C4-2B (cell line): ENCODE results near the gene SLFNL1.

ENCODE experiments used
- ZFX ChIP-seq: fragments of 450-650 bp; IDR thresholded peaks from 2 replicates; pipeline ENCODE4 v1.6.1; 2017
- TF ChIP-seq, protein P1 (sequence below): fragments of 450-650 bp; conservative IDR thresholded peaks from 2 replicates; pipeline ENCODE4 v1.5.1; 2017; ENCODE audit warnings: mild to moderate bottlenecking

DNA sequence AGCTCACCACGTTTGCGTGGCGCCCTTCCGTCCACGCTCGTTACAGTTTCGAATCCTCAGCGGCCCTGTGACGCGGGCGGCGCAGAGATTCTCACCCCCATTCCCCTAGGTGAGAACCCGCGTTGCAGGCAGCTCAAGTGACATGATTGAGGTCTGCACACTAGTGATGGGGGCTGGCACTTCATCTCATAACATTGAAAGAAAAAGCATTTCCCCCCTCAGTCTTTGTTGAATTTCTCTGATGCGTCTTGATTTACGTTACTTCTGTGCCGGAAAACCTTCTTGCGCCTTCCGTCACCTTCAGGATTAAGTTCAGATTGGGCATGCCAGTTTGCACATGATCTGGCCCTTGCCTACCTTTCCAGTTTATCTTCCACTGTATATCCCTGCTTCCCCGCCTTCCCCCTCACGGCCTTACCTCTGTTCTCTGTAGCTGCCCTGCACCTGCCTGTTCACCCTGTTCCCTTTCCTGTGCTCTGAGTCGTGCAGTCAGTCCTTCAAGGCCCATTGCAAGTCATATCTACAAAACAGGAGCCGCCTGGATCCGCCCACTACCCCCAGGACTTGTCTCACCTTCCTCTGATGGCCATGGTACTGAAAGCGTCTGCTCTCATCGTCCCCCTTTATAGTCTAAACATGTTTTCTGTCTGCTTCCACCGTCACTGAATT lies 40.9 kb downstream of the SLFNL1 start:
- TF ChIP-seq, protein P1, sequence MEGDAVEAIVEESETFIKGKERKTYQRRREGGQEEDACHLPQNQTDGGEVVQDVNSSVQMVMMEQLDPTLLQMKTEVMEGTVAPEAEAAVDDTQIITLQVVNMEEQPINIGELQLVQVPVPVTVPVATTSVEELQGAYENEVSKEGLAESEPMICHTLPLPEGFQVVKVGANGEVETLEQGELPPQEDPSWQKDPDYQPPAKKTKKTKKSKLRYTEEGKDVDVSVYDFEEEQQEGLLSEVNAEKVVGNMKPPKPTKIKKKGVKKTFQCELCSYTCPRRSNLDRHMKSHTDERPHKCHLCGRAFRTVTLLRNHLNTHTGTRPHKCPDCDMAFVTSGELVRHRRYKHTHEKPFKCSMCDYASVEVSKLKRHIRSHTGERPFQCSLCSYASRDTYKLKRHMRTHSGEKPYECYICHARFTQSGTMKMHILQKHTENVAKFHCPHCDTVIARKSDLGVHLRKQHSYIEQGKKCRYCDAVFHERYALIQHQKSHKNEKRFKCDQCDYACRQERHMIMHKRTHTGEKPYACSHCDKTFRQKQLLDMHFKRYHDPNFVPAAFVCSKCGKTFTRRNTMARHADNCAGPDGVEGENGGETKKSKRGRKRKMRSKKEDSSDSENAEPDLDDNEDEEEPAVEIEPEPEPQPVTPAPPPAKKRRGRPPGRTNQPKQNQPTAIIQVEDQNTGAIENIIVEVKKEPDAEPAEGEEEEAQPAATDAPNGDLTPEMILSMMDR = no peak
- peak; percentile 76 for TF ChIP-seq ZFX
